ENCODE data around the gene FXYD2. TPM values are rescaled to one million over a fixed set of nuclear protein-coding genes. Genes with fewer than 3 reads are reported as not detected.

The FXYD2 gene
- total and polyA plus RNA-seq, 2 donors (not counting 3 experiments of a cell fraction or from before 2014, with no cell fraction given): 0.99 to 1.8 TPM

DNA sequence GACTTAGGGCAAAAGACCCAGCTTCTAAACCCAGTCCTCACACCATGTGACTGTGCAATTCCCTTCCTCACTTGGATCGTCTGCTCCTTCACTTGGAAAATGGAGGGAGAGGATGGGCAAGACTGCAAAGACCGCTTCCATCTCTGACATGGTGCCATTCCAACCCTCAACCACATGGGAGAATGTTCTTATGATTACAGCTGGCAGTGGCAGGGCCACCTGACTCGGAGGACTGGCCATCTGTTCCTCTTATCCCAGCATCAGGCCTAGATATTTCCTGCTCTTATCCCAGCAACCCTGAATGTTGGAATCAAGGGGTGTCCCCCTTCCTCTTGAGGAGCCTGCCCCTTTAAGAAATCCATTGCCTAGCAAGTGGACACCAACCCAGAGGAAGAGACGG is 42.9 kb downstream of the FXYD2 start:
- ChIA-PET POLR2A (interaction anchor here (0.6 kb wide), 1 partner anchor 357 kb away, joined by 5 read pairs; no protein-coding TSS in a partner anchor), CTCF (interaction anchor here (1.1 kb wide), 1 partner anchor 26 kb away, joined by 3 read pairs; no protein-coding TSS in a partner anchor)
- no peak overlapping the region for H3K4me3 ChIP-seq (replicated peaks in 1 of 3; ENCODE audit: insufficient read depth in 1 of 3, low read depth in 1 of 3, low read length in 3 of 3)
- no peak overlapping the region for H3K27ac ChIP-seq (ENCODE audit: insufficient read depth, low read depth, low read length)
- TF ChIP-seq POLR2A (IDR thresholded peaks at IDR 0.05; ENCODE audit: low read depth, low read length) (no peak), MYC (IDR thresholded peaks at IDR 0.05; ENCODE audit: low read depth, low read length) (no peak), GATA2 (IDR thresholded peaks at IDR 0.05; ENCODE audit: insufficient read depth, insufficient read length, low read depth, low read length) (no peak)
- H3K9ac ChIP-seq (replicated peaks; ENCODE audit: extremely low read depth, insufficient read depth, low read length): no peak overlapping the region
- no peaks in the 10 kb centered on the region for H3K9me3 ChIP-seq (replicated peaks; ENCODE audit: control insufficient read depth, insufficient read depth, low read length)
- DNase-seq (ENCODE audit: low read depth, low spot score) (no peak), FAIRE-seq (no peak)
- peaks cover 0 to 5% of the 10 kb centered on the region in 2 experiments for H3K27me3 ChIP-seq (ENCODE audit: control insufficient read depth in 2 of 2, insufficient read depth in 2 of 2, low read length in 2 of 2)
- H2AFZ ChIP-seq (ENCODE audit: low read depth, low read length): no peak overlapping the region
- intact Hi-C loops (cut with micrococcal nuclease): no loop called here
- no peaks in the 10 kb centered on the region for H3K9me1 ChIP-seq (replicated peaks; ENCODE audit: control insufficient read depth, extremely low read depth, insufficient read depth, low read length)
- H3K36me3 ChIP-seq (ENCODE audit: control insufficient read depth in 2 of 2, extremely low read depth in 1 of 2, insufficient read depth in 2 of 2, low read length in 2 of 2): no peaks in the 10 kb centered on the region
- dilution Hi-C loops (cut with MboI; ENCODE audit: extremely low pct_ligation_motif_present, low sequenced_read_pairs): no loop called here
- H4K20me1 ChIP-seq (replicated peaks; ENCODE audit: control insufficient read depth, extremely low read depth, insufficient read depth, low read length): no peaks in the 10 kb centered on the region
- H3K4me2 ChIP-seq (ENCODE audit: insufficient read depth, low read length): no peak overlapping the region
- H3K79me2 ChIP-seq (ENCODE audit: control insufficient read depth, insufficient read depth, low read length): no peaks in the 10 kb centered on the region
- no TSS peak for BruUV-seq (replicated peaks)
- H3K4me1 ChIP-seq (ENCODE audit: control insufficient read depth, extremely low read depth, insufficient read depth, low read length): no peaks in the 10 kb centered on the region

DNA sequence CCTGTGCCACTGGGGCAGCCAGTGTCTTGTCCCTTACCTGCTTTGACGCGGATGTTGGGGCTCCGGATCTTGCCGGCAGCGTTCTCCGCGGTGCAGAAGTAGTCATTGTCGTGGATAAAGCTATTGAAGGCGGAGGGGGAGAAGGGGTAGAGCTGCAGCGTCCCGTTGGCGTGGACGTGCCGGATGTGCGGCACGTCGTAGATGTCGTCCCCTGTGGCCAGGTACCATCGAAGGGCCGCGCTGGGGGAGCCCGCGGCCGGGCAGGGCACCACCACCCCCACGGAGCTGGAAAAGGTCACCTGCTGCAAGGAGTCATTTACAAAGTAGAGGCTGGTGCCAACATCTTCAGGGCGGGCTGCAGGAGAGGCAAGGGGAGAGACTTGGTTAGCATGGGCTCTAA is 44.1 kb downstream of the FXYD2 start:
- intact Hi-C loops (cut with micrococcal nuclease) (no loop called here), dilution Hi-C loops (cut with MboI; ENCODE audit: extremely low pct_ligation_motif_present, low sequenced_read_pairs) (no loop called here)
- Histone ChIP-seq H3K27me3 (ENCODE audit: control insufficient read depth in 2 of 2, insufficient read depth in 2 of 2, low read length in 2 of 2) (peaks cover 0 to 5% of the 10 kb centered on the region in 2 experiments), H2AFZ (ENCODE audit: low read depth, low read length) (no peak overlapping the region), H3K9me3 (replicated peaks; ENCODE audit: control insufficient read depth, insufficient read depth, low read length) (no peaks in the 10 kb centered on the region), H3K9ac (replicated peaks; ENCODE audit: extremely low read depth, insufficient read depth, low read length) (no peak overlapping the region), H3K27ac (ENCODE audit: insufficient read depth, low read depth, low read length) (no peak overlapping the region), H4K20me1 (replicated peaks; ENCODE audit: control insufficient read depth, extremely low read depth, insufficient read depth, low read length) (no peaks in the 10 kb centered on the region), H3K79me2 (ENCODE audit: control insufficient read depth, insufficient read depth, low read length) (no peaks in the 10 kb centered on the region), H3K4me2 (ENCODE audit: insufficient read depth, low read length) (no peak overlapping the region), H3K4me1 (ENCODE audit: control insufficient read depth, extremely low read depth, insufficient read depth, low read length) (no peaks in the 10 kb centered on the region), H3K36me3 (ENCODE audit: control insufficient read depth in 2 of 2, extremely low read depth in 1 of 2, insufficient read depth in 2 of 2, low read length in 2 of 2) (no peaks in the 10 kb centered on the region), H3K9me1 (replicated peaks; ENCODE audit: control insufficient read depth, extremely low read depth, insufficient read depth, low read length) (no peaks in the 10 kb centered on the region), H3K4me3 (replicated peaks in 1 of 3; ENCODE audit: insufficient read depth in 1 of 3, low read depth in 1 of 3, low read length in 3 of 3) (no peak overlapping the region)
- no TSS peak for BruUV-seq (replicated peaks)
- no peak for TF ChIP-seq EZH2 (IDR thresholded peaks at IDR 0.05; ENCODE audit: borderline replicate concordance, low read depth, low read length, severe bottlenecking)
- no peak for TF ChIP-seq MYC (IDR thresholded peaks at IDR 0.05; ENCODE audit: low read depth, low read length)
- TF ChIP-seq, protein P1, sequence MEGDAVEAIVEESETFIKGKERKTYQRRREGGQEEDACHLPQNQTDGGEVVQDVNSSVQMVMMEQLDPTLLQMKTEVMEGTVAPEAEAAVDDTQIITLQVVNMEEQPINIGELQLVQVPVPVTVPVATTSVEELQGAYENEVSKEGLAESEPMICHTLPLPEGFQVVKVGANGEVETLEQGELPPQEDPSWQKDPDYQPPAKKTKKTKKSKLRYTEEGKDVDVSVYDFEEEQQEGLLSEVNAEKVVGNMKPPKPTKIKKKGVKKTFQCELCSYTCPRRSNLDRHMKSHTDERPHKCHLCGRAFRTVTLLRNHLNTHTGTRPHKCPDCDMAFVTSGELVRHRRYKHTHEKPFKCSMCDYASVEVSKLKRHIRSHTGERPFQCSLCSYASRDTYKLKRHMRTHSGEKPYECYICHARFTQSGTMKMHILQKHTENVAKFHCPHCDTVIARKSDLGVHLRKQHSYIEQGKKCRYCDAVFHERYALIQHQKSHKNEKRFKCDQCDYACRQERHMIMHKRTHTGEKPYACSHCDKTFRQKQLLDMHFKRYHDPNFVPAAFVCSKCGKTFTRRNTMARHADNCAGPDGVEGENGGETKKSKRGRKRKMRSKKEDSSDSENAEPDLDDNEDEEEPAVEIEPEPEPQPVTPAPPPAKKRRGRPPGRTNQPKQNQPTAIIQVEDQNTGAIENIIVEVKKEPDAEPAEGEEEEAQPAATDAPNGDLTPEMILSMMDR (IDR thresholded peaks at IDR 0.05; ENCODE audit: extremely low read depth in 1 of 2, insufficient read depth in 1 of 2, low read depth in 1 of 2, low read length in 2 of 2): no peak
- FAIRE-seq: no peak
- POLR2A ChIA-PET: no interaction called here
- DNase-seq (ENCODE audit: low read depth, low spot score): no peak
- CTCF ChIA-PET: interaction anchor here (1.1 kb wide), 1 partner anchor 27 kb away, joined by 3 read pairs; no protein-coding TSS in a partner anchor

All from endothelial cell of umbilical vein (primary cell).